ENCODE data around the gene MMP3.

MMP3 gene

GRCh38 chr11:102864724-102865123 is 21.3 kb upstream of the MMP3 start:
- no peak overlapping the region for H3K27ac ChIP-seq (ENCODE audit: poor library complexity, severe bottlenecking)
- TF ChIP-seq, protein P1, sequence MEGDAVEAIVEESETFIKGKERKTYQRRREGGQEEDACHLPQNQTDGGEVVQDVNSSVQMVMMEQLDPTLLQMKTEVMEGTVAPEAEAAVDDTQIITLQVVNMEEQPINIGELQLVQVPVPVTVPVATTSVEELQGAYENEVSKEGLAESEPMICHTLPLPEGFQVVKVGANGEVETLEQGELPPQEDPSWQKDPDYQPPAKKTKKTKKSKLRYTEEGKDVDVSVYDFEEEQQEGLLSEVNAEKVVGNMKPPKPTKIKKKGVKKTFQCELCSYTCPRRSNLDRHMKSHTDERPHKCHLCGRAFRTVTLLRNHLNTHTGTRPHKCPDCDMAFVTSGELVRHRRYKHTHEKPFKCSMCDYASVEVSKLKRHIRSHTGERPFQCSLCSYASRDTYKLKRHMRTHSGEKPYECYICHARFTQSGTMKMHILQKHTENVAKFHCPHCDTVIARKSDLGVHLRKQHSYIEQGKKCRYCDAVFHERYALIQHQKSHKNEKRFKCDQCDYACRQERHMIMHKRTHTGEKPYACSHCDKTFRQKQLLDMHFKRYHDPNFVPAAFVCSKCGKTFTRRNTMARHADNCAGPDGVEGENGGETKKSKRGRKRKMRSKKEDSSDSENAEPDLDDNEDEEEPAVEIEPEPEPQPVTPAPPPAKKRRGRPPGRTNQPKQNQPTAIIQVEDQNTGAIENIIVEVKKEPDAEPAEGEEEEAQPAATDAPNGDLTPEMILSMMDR (IDR thresholded peaks at IDR 0.05; ENCODE audit: poor library complexity, severe bottlenecking), result no peak
- peaks cover 11% of the 10 kb centered on the region for H3K4me1 ChIP-seq (ENCODE audit: insufficient read depth, poor library complexity, severe bottlenecking)
- H3K9me3 ChIP-seq (ENCODE audit: severe bottlenecking), result no peaks in the 10 kb centered on the region
- H3K4me3 ChIP-seq (ENCODE audit: severe bottlenecking), result no peak overlapping the region
- DNase-seq (ENCODE audit: low spot score) (no peak), ATAC-seq (ENCODE audit: low read depth) (no peak)
- no peaks in the 10 kb centered on the region for H3K36me3 ChIP-seq (ENCODE audit: low read depth)
- no peaks in the 10 kb centered on the region for H3K27me3 ChIP-seq (ENCODE audit: insufficient read depth, poor library complexity, severe bottlenecking)

DNA sequence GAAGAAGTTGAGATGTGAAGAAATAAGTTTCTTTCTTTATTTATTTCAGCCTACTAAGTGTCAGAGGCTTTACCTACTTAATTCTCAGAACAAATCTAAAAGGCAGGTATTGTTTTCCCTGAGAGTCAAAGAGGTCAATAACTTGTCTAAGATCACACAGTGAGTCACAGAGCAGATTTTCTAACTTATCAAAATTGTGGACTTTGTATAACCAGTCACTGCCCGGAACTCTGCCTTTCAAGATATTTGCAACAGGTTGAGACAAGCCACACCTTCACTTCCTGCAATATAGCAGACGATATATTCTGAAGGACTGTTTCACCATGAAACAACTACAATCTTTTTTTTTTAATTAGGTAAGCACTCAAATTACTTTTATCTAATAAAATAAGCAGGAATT is 10.5 kb upstream of the MMP3 start:
- TF ChIP-seq, protein P1 (IDR thresholded peaks at IDR 0.05; ENCODE audit: poor library complexity, severe bottlenecking), result no peak
- no peak overlapping the region for H3K4me3 ChIP-seq (ENCODE audit: severe bottlenecking)
- no peaks in the 10 kb centered on the region for H3K36me3 ChIP-seq (ENCODE audit: low read depth)
- ATAC-seq (ENCODE audit: low read depth) (peak; percentile 81), DNase-seq (ENCODE audit: low spot score) (no peak)
- no peaks in the 10 kb centered on the region for H3K9me3 ChIP-seq (ENCODE audit: severe bottlenecking)
- peaks cover 50% of the 10 kb centered on the region for H3K4me1 ChIP-seq (ENCODE audit: insufficient read depth, poor library complexity, severe bottlenecking)
- H3K27ac ChIP-seq (ENCODE audit: poor library complexity, severe bottlenecking), result peak overlapping the region; percentile 50
- H3K27me3 ChIP-seq (ENCODE audit: insufficient read depth, poor library complexity, severe bottlenecking), result no peaks in the 10 kb centered on the region

DNA sequence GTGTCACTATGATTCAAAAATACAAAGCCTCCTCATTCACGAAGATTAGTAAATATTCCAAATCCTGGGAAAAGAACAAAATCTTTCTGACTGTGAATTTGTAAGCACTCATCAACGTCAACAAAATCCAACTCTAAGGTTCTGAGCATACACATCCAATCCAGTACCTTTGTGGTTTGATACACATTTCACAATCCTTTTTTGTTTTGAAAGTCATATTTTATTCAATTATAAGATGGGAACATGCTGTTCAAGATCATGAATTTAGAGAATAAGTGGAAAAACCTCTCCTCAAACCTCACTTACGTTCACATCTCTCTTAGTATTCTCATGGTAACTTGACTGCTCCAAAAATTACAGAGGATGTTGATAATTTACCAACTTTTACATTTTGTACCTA is 9.6 kb upstream of the MMP3 start:
- ATAC-seq (ENCODE audit: low read depth), result no peak
- Histone ChIP-seq H3K27ac (ENCODE audit: poor library complexity, severe bottlenecking) (peak overlapping the region; percentile 50), H3K4me3 (ENCODE audit: severe bottlenecking) (no peak overlapping the region), H3K9me3 (ENCODE audit: severe bottlenecking) (no peaks in the 10 kb centered on the region), H3K36me3 (ENCODE audit: low read depth) (no peaks in the 10 kb centered on the region), H3K4me1 (ENCODE audit: insufficient read depth, poor library complexity, severe bottlenecking) (peaks cover 54% of the 10 kb centered on the region), H3K27me3 (ENCODE audit: insufficient read depth, poor library complexity, severe bottlenecking) (no peaks in the 10 kb centered on the region)
- DNase-seq (ENCODE audit: low spot score), result no peak
- TF ChIP-seq, protein P1 (IDR thresholded peaks at IDR 0.05; ENCODE audit: poor library complexity, severe bottlenecking), result no peak

GRCh38 chr11:102850973-102851745 is 7.8 kb upstream of the MMP3 start:
- Histone ChIP-seq H3K36me3 (ENCODE audit: low read depth) (no peaks in the 10 kb centered on the region), H3K27ac (ENCODE audit: poor library complexity, severe bottlenecking) (peak overlapping the region; percentile 36), H3K4me3 (ENCODE audit: severe bottlenecking) (no peak overlapping the region), H3K27me3 (ENCODE audit: insufficient read depth, poor library complexity, severe bottlenecking) (no peaks in the 10 kb centered on the region), H3K4me1 (ENCODE audit: insufficient read depth, poor library complexity, severe bottlenecking) (peaks cover 56% of the 10 kb centered on the region), H3K9me3 (ENCODE audit: severe bottlenecking) (no peaks in the 10 kb centered on the region)
- TF ChIP-seq, protein P1 (IDR thresholded peaks at IDR 0.05; ENCODE audit: poor library complexity, severe bottlenecking), result no peak
- DNase-seq (ENCODE audit: low spot score) (no peak), ATAC-seq (ENCODE audit: low read depth) (peak; percentile 83)

DNA sequence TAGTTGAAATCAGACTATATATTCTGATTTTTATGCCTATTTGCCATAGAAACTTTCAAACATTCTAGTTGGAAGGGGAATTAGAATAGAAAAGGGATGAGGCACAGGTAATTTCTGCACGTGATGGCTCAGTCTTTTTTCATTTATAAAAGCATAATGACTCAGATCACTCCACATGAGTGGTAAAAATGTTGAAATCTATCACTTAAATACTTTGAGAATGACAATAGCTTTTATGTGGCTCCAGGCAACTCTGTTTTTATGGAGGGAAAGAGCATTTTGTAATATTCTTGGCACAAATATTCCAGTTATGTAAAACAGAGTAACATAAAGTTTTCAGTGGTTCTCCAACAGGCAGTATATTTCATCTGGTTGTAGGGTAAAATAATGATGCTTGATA is 5.9 kb upstream of the MMP3 start:
- Histone ChIP-seq H3K4me3 (ENCODE audit: severe bottlenecking) (no peak overlapping the region), H3K9me3 (ENCODE audit: severe bottlenecking) (no peaks in the 10 kb centered on the region), H3K27ac (ENCODE audit: poor library complexity, severe bottlenecking) (peak overlapping the region; percentile 32), H3K4me1 (ENCODE audit: insufficient read depth, poor library complexity, severe bottlenecking) (peaks cover 59% of the 10 kb centered on the region), H3K36me3 (ENCODE audit: low read depth) (no peaks in the 10 kb centered on the region), H3K27me3 (ENCODE audit: insufficient read depth, poor library complexity, severe bottlenecking) (no peaks in the 10 kb centered on the region)
- TF ChIP-seq, protein P1 (IDR thresholded peaks at IDR 0.05; ENCODE audit: poor library complexity, severe bottlenecking), result no peak
- peak; percentile 45 for ATAC-seq (ENCODE audit: low read depth)
- DNase-seq (ENCODE audit: low spot score), result no peak
